GM12801 (cell line): ENCODE results near the gene SH3RF1.

ENCODE experiments used
- CTCF ChIP-seq: IDR thresholded peaks from one replicate; pipeline ENCODE4 v1.5.1; 2011; ENCODE audit warnings: control low read depth; ENCODE audit not compliant: insufficient read length; ENCODE audit errors: extremely low read depth

SH3RF1 gene

GRCh38 chr4:169150806-169151205 is 120.0 kb downstream of the SH3RF1 start:
- no peak for TF ChIP-seq CTCF

- TF ChIP-seq CTCF, result no peak
Measured at GRCh38 chr4:169148885-169149284, 121.9 kb downstream of the SH3RF1 start.

GRCh38 chr4:169147191-169147590 is 123.6 kb downstream of the SH3RF1 start:
- no peak for TF ChIP-seq CTCF

- no peak for TF ChIP-seq CTCF
Measured at GRCh38 chr4:169144061-169144600, 126.6 kb downstream of the SH3RF1 start.

- no peak for TF ChIP-seq CTCF
Measured at GRCh38 chr4:169143335-169143734, 127.4 kb downstream of the SH3RF1 start.

GRCh38 chr4:169142906-169143305 is 127.8 kb downstream of the SH3RF1 start:
- no peak for TF ChIP-seq CTCF

- TF ChIP-seq CTCF, result no peak
Measured at GRCh38 chr4:169142391-169142790, 128.4 kb downstream of the SH3RF1 start.
